Measurements from ENCODE around the gene ERF.

The ERF gene

DNA sequence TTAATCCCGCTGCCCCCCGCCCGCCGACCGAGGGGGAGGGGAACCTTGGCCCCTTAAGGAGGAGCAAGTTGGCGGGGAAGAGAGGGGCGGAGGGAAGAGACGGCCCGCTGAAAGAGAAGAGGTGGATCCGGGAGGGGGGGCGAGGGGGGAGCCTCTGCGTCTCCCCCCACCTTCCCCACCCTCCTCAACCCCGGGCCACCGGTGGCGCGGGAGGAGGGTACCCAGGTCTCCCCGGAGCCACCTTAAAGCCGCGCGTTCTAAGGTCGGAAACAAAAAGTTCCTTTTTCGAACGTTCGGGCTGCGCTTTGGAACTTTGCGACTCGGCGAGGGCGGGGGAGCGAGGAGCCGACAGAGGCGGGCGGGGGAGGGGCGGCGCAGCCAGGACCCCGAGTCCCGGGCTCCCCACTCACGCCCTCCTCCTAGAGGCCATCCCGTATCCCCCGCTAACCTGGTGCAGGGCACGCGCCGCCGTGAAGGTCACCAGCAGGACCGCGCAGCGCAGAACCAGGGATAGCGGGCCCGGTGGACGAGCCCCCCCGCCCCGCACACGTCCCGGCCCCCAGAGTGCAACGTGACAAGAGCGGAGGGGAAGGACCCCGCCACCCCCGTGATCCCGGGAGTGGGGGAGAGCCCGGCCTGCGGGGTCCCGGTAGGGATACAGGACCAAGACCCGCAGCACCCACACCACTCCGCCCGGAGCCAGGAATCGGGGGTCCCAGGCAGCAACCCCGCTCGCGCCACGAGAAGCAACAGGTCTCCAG lies 659 bp downstream of the ERF start:
- in situ Hi-C loops (cut with HindIII; ENCODE audit: low sequenced_read_pairs): no loop called here

DNA sequence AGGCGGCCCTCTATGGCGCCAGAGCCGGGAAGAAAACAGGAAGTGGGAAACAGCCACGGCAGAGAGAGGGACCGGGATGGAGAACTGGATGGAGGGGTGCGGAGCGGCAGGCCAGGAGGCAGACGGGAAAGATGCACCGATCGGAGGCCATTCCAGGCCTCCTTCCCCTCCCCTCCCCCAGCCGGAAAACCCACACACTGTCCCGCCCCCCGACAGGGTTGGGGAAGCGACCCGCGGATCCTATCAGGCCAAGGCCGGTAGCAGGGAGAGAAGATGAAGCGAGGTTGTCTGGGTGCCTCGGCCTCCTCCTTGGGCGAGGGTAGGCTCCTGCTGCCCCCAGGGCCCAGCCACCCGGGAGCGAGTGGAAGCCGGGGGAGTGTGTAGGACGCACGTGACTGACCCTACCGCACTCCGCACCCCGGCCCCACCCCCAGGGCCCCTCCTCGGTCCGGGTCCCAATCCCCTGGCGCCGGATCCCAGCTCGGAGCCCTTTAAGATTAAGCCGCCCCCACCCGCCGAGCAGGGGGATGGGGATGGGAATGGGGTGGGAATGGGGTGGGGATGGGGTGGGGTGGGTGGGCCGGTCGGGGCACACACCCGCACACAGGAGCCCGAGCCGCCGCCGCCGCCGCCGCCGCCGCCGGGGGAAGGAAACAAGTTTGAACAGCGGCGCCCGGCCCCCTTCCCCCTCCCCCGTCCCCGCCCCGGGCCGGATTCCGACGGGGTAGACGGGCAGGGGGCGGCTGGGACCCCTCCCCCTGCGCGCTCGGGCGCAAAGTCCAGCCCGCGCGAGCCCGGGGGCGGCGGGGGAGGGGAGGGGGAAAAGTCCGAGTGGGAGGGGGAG lies 1.5 kb downstream of the ERF start:
- in situ Hi-C loops (cut with HindIII; ENCODE audit: low sequenced_read_pairs): no loop called here

DNA sequence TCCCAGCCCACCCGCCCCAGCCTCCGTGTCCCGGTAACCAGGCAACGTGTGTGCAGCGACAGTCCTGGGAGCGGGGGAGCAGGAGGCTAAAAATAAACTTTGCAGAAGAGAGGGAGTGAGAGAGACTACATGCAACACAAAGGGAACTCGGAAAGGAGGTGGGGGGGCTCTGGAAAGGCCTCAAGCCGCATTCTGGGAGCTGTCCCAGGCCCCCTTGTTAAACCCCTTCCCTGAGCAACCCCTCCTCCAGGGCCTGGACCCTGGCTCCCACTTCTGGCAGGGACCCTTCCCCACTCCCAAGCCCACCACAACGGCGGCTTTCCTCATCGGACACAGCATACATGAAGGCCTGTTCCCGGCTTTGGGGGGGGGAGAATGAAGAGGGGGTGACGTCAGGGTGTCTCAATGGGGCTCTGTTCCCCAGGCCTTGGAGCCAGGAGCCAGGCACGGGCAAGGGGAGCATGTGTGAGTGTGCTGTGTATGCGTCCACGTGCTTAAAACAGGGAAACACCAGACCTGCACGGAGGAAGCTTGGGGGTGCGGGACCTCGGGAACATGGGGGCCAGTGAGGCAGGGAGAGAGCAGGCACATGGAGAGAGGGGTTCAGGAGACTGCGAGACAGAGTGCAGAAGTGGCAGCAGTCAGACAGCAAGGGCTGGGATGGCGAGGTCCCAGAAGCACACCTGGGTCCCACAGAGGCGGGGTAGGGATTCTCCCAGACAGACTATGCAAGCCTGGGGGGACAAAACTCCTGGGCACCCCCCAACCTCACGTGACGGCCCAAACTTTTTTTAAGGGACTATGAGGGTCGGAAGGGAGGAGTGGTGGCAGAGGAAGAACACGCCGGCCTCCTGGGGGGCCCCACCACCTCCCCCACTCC lies 2.3 kb downstream of the ERF start:
- in situ Hi-C loops (cut with HindIII; ENCODE audit: low sequenced_read_pairs): no loop called here

DNA sequence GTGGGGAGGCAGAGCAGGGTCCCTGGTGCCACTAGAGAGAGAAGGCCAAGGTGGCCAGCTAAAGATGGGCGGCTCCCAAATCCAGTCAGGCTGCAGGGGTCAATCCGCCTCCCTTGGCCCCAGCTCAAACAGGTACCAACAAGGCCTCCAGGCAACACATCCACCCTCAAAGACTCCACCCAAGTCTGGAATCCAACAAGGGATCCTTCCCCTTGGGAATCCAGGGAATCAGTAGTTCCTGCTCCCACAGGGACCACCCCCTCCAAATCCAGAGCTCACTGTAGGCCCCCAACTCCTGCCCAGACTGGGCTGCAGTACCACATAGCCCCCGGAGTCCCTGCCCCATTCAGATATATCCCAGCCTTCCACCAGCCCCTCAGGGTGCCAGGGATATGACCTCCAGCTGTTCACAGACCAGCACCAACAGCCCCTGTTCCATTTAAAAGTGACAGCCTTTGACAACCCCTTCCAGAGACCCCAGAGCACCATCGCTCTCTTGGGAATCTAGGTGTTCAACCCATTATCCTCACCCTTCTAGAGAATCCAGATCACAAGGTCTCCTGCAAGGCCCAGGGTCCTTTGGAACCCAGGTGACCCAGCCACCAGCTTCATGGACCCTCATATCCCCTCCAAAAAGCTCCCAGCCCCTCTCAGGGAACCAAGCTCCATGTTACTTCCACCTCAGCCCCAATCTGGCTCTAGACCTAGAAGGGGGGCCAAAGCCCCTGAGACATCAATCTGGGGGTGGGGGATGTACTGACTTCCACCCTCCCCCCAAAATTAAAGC lies 3.2 kb downstream of the ERF start:
- in situ Hi-C loops (cut with HindIII; ENCODE audit: low sequenced_read_pairs): no loop called here

DNA sequence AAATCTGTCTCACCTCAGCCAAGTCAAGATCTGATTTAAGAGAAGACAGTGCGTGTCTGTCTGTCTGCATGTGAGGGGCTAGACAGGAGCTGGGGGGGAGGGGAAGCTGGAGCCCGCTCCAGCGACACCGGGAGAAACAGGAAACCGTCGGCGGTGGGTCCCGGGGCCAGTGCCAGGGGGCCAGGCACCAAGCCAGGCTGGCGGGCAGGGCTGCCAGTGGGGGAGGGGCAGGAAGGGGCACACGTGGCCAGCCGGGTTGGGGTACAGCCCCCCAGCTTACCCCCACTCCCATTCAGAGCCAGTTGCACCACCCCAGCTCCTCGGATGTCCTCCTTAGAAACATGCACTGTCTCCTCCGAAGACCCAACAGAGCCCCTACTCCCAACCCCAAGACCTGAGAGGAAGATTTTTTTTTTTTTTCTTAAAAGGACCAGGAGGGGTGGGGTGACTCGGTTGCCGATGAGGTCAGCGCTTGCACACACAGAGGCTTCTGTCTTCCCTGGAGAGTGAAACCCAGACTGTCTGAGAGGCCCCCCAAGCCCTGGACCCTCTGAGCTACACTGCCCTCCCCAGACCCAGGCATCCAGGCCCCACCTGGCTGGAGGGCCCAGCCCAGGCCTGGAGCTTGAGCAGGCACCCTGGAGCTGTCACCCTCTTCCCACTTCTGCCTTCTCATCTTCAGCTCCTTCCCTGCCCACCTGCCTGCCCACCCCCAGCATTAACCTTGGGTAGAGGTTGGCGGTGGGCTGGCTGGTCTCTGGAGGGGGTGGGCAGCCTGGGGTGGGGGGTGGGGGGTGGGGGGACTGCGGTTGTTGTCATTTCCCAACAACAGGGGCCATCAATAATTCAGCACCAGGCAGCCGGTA lies 4.0 kb downstream of the ERF start:
- in situ Hi-C loops (cut with HindIII; ENCODE audit: low sequenced_read_pairs): no loop called here

DNA sequence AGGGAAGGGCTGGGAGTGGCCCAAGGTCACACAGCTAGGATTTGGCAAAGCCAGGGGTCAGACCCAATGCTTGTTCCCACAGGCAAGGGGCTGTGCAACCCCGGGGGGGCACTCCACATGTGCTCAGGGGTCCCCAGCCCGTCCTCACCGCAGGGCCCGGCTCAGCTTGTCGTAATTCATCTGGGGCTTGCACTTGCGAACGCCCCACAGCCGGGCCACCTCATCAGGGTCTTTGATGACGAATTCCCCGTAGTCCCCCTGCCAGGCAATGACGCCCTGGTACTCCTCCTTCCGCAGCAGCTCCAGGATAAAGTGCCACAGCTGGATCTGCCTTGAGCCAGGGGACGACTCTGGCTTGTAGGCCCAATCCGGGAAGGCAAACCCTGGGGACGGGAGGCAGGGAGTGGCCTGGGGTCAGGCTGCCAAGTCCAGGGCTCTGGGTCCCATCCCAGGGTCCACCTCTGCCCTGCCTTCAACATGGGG lies 4.7 kb downstream of the ERF start:
- in situ Hi-C loops (cut with HindIII; ENCODE audit: low sequenced_read_pairs): no loop called here

DNA sequence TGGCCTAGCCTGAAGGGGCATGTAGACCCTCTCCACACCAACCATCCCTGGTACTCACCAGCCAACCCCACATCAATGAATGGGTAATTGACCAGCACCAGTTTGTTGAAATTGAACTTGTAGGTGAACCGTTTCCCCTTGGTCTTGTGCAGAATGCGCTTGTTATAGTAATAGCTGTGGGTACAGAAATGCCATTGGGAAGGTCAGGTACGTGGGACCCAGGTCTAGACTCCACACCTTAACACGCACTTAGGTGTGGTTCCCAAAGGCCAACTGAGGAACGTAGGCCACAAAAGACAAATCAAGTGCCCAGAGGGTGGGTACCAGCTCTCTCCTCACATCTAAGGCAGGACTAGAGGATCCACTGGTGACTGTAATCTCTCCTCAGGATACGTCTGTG lies 5.2 kb downstream of the ERF start:
- in situ Hi-C loops (cut with HindIII; ENCODE audit: low sequenced_read_pairs): no loop called here

DNA sequence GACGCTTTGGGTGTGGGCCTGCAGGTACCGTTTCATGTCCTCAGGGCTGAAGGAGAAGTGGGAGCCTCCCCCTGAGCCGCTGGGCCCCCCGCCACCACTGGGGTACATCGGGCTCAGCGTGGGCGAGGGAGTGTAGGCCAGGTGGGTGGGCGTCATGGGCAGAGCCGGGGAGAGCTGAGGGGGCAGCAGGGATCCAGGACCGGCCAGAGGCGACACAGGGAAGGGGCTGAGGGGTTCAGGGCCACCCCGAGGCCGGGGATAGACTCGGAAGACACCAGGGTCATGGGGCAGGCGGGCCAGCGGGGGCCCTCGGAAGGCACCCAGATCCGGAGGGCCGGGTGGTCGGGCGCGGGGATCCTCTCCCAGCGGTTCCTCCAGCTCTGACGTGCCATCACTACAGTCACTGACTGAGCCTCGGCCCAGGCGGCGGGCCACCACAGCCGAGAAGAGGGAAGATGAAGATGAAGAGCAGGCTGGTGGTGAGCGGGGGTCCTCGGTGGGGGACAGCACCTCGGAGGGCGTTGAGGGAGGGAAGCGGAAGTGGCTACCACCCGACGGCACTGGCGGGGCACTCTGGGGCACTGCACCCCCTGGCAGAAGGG lies 5.7 kb downstream of the ERF start:
- in situ Hi-C loops (cut with HindIII; ENCODE audit: low sequenced_read_pairs): no loop called here

DNA sequence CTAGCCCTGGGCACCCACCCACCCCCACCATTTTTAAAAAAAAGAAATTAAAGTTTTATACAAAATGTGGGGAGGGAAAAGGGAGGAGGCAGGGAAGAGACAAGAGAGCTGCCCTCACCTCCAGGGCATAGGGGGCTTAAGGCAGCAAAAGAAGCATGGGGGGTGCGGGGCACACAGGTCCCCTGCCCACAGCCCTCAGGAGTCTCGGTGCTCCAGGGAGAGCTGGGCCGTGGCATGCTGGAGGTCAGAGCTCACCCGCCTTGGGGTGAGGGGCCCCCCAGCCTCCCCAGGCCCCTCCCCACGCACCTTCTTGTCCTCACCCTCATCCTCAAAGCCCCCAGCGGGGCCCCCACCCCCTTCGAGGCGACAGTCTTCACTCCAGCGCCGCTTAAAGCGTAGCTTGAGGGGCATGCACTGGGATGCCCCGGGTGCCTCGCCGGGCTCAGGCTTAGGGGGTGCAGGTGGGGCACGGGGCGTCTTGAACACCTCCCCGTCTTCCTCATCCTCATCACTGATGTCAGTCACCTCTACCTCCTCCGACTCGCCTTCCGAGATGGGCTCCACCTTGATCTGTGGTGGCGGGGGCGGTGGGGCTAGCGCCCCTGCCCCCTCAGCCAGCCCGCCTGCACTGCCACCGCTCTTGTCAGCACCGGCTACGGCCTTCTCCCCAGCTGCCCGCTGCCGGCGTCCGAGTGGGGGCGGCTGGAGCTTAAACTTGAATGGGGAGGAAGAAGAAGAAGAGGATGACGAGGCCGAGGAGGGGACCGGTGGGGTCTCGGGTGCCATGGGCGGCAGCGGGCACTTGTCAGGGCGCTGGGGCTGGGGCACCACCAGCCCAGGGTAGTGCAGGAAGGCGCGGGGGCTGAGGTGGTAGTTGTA lies 6.4 kb downstream of the ERF start:
- in situ Hi-C loops (cut with HindIII; ENCODE audit: low sequenced_read_pairs): no loop called here

DNA sequence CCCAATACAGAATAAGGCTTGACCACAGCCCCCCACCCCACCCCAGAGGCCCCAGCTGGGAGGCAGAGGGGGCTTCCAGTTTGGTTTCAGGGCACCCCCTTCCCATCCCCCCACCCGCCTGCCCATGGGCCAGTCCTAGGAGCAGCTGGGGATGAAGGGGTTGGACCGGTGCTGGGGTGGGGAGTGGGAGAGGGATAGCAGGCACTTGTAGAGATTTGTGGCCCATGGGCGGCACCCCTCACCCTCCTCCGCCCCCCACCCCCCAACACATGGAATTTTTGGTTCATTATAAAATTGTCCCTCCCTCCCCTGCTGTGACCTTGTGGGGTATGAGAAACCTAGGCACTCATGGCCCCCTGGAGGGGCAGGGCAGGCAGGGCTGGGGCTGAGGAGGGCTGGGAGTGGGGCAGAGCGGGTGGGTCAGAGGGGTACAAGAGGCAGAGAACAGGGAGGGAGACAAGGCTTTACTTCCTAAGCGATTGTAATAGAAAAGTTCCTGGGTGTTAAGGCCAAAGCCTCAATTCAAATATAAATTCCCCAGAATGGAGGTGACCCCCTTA lies 7.2 kb downstream of the ERF start:
- in situ Hi-C loops (cut with HindIII; ENCODE audit: low sequenced_read_pairs): no loop called here

DNA sequence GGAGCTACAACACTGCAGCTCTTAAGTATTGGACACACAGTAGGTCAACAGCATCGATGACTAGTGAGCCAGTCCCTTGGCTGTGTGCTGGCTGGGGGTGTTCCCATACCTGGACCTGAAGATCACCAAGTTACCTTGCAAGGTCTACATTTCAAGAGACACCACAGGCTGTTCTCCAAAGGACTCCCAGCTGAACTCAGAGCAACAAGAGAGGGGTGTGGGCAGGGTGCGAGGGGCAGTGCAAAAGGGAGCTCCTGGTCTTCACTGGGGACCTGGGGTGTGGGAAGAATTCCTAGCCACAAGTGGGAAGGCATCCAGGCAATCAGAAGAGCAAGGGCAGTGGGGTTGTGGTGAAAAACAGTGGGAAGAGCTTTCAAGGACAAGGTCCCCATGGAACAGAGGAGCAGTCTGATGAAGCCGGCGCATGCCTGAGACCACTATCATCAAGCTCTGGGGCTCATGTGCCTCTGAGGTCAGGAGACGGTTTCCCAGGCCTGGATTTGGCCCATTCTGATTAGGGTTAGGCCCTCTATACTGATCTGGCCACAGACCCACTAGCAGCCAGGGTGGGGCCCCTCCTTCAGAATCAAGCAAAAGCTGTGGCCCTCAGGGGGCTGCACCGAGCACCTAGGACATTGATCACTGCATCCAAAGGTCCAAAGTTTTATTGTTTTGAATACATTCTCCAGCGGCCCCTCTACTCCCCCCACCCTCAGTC lies 7.8 kb downstream of the ERF start:
- in situ Hi-C loops (cut with HindIII; ENCODE audit: low sequenced_read_pairs): no loop called here

DNA sequence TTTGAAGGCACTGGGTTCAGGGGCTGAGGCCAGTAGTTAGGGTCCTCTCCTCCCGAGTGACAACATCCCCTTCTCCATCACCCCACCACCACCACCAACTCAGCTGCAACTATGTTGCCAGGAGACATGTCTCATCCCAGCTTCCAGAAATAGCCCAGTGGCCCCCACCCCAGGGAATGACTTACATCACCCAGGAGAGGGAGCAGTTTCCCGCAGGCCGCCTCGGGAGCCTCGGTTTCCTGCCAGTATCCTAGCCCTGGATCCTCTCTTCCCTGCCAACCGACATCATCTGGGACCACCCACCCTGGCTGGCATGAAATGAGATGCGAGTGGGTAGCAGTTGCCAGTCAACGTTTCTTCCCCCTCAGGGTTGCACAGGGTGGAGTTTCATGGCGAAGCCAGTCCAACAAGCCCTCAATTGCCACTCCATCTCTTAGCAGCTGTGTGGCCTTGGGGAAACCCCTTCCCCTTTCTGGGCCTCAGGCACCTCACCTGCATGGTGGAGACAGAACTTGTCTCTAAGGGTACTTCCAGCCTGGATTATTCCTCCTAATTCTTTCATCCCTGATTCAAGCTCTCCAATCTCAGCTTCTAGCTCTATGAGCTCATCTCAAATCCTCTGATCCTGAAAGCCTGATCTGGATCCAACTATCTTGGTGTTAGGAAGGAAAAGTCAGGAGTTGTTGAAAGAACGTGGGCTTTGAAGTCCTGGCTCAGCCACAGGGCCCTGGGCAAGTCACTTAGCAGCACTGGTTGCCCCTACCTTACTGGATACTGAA lies 8.6 kb downstream of the ERF start:
- in situ Hi-C loops (cut with HindIII; ENCODE audit: low sequenced_read_pairs): no loop called here

DNA sequence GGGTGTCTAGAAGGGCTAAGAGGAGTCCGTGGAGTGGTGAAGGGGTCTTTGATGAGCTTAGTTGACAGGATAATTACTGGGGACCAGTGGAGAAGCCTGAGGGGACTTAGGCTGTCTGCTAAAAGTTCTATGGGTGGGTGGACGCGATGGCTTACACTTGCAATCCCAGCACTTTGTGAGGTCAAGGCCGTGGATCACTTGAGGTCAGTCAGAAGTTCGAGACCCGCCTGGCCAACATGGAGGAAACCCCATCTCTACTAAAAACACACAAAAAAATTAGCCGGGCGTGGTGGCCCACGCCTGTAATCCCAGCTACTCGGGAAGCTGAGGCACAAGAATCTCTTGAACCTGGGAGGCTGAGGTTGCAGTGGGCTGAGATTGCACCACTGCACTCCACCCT lies 9.7 kb downstream of the ERF start:
- in situ Hi-C loops (cut with HindIII; ENCODE audit: low sequenced_read_pairs): no loop called here

DNA sequence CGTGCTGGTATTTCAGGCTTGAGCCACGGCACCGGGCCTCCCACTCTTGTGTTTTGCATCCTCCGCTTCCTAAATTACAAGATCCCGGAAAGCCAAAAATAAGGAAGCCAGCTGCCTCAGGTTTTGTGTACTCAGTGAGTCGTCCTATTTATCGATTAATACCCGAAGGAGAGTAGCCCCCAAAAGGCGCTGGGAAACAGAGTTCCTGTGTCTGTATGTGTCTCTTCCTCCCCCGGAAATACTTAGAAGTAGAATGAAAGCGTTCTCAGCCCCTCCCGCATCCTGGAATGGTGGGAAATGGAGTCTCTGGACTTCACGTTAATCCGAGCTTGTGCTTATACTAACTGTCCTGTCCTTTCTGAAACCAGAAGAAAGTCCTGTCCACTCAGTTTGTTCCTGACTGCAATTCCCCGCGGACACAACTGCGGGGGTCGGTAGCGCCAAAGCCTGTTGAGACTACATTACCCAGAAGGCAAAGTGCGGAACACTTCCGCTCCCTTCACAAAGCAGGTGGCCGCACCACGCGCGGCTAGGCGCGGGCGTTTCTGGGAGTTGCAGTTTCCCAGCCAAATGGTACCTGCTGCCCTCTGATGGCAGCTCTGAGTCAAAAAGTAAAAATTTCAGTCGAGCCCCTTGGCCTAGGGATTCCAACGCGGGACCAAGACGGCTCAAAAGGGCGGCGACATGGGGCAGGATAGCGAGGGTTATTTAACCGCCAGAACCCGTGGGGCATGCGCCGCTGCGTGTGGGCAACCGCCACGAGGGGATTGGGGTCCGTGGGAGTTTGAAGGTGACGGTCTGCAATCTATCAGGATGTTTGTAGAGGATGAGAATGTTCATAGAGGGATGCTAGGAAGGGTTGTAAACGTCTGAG lies 10.3 kb downstream of the ERF start:
- in situ Hi-C loops (cut with HindIII; ENCODE audit: low sequenced_read_pairs): no loop called here
